B cell (primary cell): ENCODE data around the gene PLA2G6. TPM values are rescaled to one million over a fixed set of nuclear protein-coding genes. Genes with fewer than 3 reads are reported as not detected.

Experiments
- ATAC-seq: fragments of 200-7000 bp; cut with Tn5 transposase; one replicate; pipeline ENCODE4 v1.10.0; 2021; ENCODE audit warnings: low read depth, mild to moderate bottlenecking, moderate number of reproducible peaks, moderate library complexity
- CTCF ChIA-PET: fragments of 350-600 bp; sonication (Branson Sonifier 250); formaldehyde crosslinking; loops from one replicate; lab custom pipeline; 2021; ENCODE audit warnings: antibody characterized with exemption, inconsistent platforms; lab: Charles Lee
- POLR2A ChIA-PET: fragments of 350-600 bp; sonication (Branson Sonifier 250); formaldehyde crosslinking; loops from one replicate; lab custom pipeline; 2021; ENCODE audit warnings: antibody characterized with exemption; lab: Charles Lee
- DNase-seq: peaks from one replicate; pipeline ENCODE4 v3.0.0; 2013
- H2AFZ ChIP-seq: 2 replicates; pipeline ENCODE4 v1.6.1; 2012; ENCODE audit warnings: mild to moderate bottlenecking, low read depth, low read length; ENCODE audit not compliant: insufficient read depth, poor library complexity, severe bottlenecking
- H3K27ac ChIP-seq, 2 donors: 1 replicate in 1 of 2; 2 replicates in 1 of 2; pipeline ENCODE4 v1.5.1; 2012 to 2013; ENCODE audit warnings: low read length in 2 of 2, mild to moderate bottlenecking in 2 of 2, moderate library complexity in 1 of 2
- H3K27me3 ChIP-seq, 4 experiments: fragments of 200-600 bp in 1 of 4; sonication (generic) in 1 of 4; replicated peaks in 1 of 4; 1 replicate in 2 of 4; 2 replicates in 2 of 4; pipeline versions ENCODE4 v1.6.1 to v1.7.0; 2013 to 2016; ENCODE audit warnings: low read length in 3 of 4, mild to moderate bottlenecking in 2 of 4, mixed read lengths in 1 of 4, moderate library complexity in 1 of 4; ENCODE audit not compliant: insufficient read depth in 4 of 4, control insufficient read depth in 3 of 4; ENCODE audit errors: control extremely low read depth in 1 of 4
- H3K36me3 ChIP-seq, 2 experiments: replicated peaks in 1 of 2; 1 replicate in 1 of 2; 2 replicates in 1 of 2; pipeline versions ENCODE4 v1.6.1 to v1.7.1; 2013; ENCODE audit warnings: low read length in 1 of 2; ENCODE audit not compliant: insufficient read depth in 2 of 2, control insufficient read depth in 1 of 2; ENCODE audit errors: control extremely low read depth in 1 of 2, extremely low read depth in 1 of 2
- H3K4me1 ChIP-seq, 2 donors: fragments of 200-600 bp in 1 of 2; sonication (generic) in 1 of 2; 1 replicate in 1 of 2; 2 replicates in 1 of 2; pipeline versions ENCODE4 v1.5.1 to v1.6.1; 2013 to 2017; ENCODE audit warnings: low read length in 2 of 2; ENCODE audit not compliant: control insufficient read depth in 2 of 2, insufficient read depth in 2 of 2
- H3K4me2 ChIP-seq: replicated peaks from 2 replicates; pipeline ENCODE3; 2012; ENCODE audit warnings: mild to moderate bottlenecking, low read depth, low read length; ENCODE audit not compliant: poor library complexity, severe bottlenecking
- H3K4me3 ChIP-seq, 5 experiments: fragments of 200-600 bp in 1 of 5; sonication (generic) in 1 of 5; 1 replicate in 3 of 5; 2 replicates in 2 of 5; pipeline versions ENCODE4 v1.5.1 to v1.7.0; 2011 to 2016; ENCODE audit warnings: low read length in 4 of 5, mild to moderate bottlenecking in 4 of 5, low read depth in 2 of 5, control low read depth in 1 of 5, moderate library complexity in 1 of 5; ENCODE audit not compliant: insufficient read depth in 1 of 5; ENCODE audit errors: control extremely low read depth in 1 of 5, extremely low read depth in 1 of 5
- H3K79me2 ChIP-seq: fragments of 200-600 bp; sonication (generic); one replicate; pipeline ENCODE4 v1.6.0; 2016; ENCODE audit warnings: low read length; ENCODE audit not compliant: control insufficient read depth, insufficient read depth
- H3K9ac ChIP-seq: fragments of 200-600 bp; sonication (generic); 2 replicates; pipeline ENCODE4 v1.6.1; 2017; ENCODE audit warnings: mild to moderate bottlenecking, low read length, moderate library complexity
- H3K9me3 ChIP-seq, 3 donors: one replicate each; pipeline versions ENCODE4 v1.6.1 to v1.7.1; 2013; ENCODE audit warnings: low read length in 2 of 3; ENCODE audit not compliant: control insufficient read depth in 2 of 3, insufficient read depth in 1 of 3; ENCODE audit errors: control extremely low read depth in 1 of 3
- H4K20me1 ChIP-seq: 2 replicates; pipeline ENCODE4 v1.6.0; 2012; ENCODE audit warnings: mild to moderate bottlenecking, low read length; ENCODE audit not compliant: insufficient read depth, control insufficient read depth, poor library complexity, severe bottlenecking
- H3K27ac Mint-ChIP-seq: one replicate; pipeline ENCODE4 v1.8.0; 2021; ENCODE audit warnings: mixed read lengths
- H3K27me3 Mint-ChIP-seq: one replicate; pipeline ENCODE4 v1.8.0; 2021; ENCODE audit warnings: mixed read lengths
- H3K4me1 Mint-ChIP-seq: one replicate; pipeline ENCODE4 v1.8.0; 2021; ENCODE audit warnings: mixed read lengths
- H3K4me3 Mint-ChIP-seq: one replicate; pipeline ENCODE4 v1.8.0; 2021; ENCODE audit warnings: mixed read lengths
- H3K9me3 Mint-ChIP-seq: one replicate; pipeline ENCODE4 v1.8.0; 2022; ENCODE audit warnings: mixed read lengths; ENCODE audit not compliant: insufficient read depth
- CTCF ChIP-seq: fragments of 200-600 bp; IDR thresholded peaks from one replicate; pipeline ENCODE4 v1.8.0; 2022; ENCODE audit warnings: antibody characterized with exemption, mild to moderate bottlenecking
- EZH2 ChIP-seq: IDR thresholded peaks from 2 replicates; pipeline ENCODE4 v1.6.1; 2012; ENCODE audit warnings: borderline replicate concordance, low read depth, mild to moderate bottlenecking, moderate library complexity, low read length; ENCODE audit not compliant: insufficient read depth, poor library complexity, severe bottlenecking
- whole genome bisulfite sequencing: methylation state at CpG from one replicate; pipeline ENCODE4 v1.1.5; 2013; ENCODE audit warnings: missing lambda C conversion rate; ENCODE audit not compliant: insufficient coverage; 5-methylcytosine and 5-hydroxymethylcytosine counted together
- intact Hi-C: fragments of 100-400 bp; cut with micrococcal nuclease; formaldehyde crosslinking; loops from one replicate; pipeline ENCODE4 v1.10.0; 2022
- polyA plus RNA-seq: library from polyadenylated mRNA; depleted of rRNA; stranded (reverse); fragments of >200 nt; gene quantifications from 2 replicates; pipeline ENCODE4 v1.2.3, GENCODE V29; 2012
- total RNA-seq, 2 donors: library from RNA; stranded (reverse); fragments of 120-200 nt in 1 of 2; gene quantifications; 1 replicate in 1 of 2; 2 replicates in 1 of 2; pipeline versions ENCODE4 v1.2.3 to v1.2.4, GENCODE V29; 2013 to 2022

The PLA2G6 gene
- total and polyA plus RNA-seq, 2 donors (not counting 1 experiment from before 2014, with no cell fraction given), result 125 to 148 TPM

DNA sequence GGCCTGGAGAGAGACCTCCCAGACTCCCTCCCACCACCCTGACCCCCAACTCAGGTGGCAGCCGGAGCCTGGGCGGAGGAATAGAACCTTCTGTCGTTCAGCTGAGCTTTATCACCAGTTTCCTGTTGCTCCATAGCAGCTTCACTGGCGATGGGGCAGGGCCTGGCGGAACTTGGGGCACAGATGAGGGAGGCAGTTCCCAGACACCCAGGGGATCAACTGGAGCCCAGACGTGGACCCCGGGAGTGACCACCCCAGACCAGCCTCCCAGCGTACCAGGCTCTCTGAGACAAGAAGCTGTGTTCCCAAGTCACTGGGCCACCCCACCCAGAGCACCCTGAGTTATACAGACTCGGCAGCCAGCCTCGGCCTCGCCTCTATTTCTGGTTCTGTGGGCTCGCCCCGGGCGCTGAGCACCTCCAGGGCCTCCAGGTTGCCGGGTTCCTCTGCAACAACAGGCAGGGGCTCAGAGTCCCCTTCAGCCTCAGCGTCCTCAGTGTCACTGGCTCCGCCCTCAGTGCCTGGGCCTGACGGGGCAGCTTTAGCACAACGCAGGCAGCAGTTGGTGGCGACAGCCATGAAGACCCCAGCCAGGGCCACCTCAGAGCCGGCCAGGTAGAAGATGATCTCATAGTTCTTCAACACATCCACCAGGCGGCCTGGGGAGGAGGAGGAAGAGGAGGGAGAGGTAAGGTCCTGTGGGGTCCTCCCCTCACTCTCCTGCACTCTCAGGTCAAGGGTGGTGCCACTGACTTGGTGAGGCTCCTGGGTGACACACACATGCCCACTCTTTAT lies 103.4 kb downstream of the PLA2G6 start:
- H2AFZ ChIP-seq, result no peak overlapping the region
- no peak for TF ChIP-seq EZH2
- H3K9me3 ChIP-seq, result no peaks in the 10 kb centered on the region
- peaks cover 0 to 27% (median 16%) of the 10 kb centered on the region in 4 experiments for H3K27me3 ChIP-seq
- no peak overlapping the region for H3K9ac ChIP-seq
- Mint-ChIP-seq H3K4me1 (peaks cover 5% of the 10 kb centered on the region), H3K27me3 (peaks cover 13% of the 10 kb centered on the region), H3K27ac (no peak overlapping the region), H3K9me3 (no peaks in the 10 kb centered on the region), H3K4me3 (no peak overlapping the region)
- no peaks in the 10 kb centered on the region for H4K20me1 ChIP-seq
- ChIA-PET CTCF (no interaction called here), POLR2A (no interaction called here)
- ATAC-seq (no peak), DNase-seq (no peak)
- no peak overlapping the region for H3K4me3 ChIP-seq
- H3K27ac ChIP-seq, result no peak overlapping the region
- peaks cover 17 to 18% of the 10 kb centered on the region in 2 donors for H3K4me1 ChIP-seq
- intact Hi-C loops, result no loop called here
- no peak overlapping the region for H3K4me2 ChIP-seq
- WGBS, result 87% methylated on average over 20 of the region's 22 CpGs
- no peaks in the 10 kb centered on the region for H3K79me2 ChIP-seq
- H3K36me3 ChIP-seq, result peaks cover 0 to 12% of the 10 kb centered on the region in 2 experiments

DNA sequence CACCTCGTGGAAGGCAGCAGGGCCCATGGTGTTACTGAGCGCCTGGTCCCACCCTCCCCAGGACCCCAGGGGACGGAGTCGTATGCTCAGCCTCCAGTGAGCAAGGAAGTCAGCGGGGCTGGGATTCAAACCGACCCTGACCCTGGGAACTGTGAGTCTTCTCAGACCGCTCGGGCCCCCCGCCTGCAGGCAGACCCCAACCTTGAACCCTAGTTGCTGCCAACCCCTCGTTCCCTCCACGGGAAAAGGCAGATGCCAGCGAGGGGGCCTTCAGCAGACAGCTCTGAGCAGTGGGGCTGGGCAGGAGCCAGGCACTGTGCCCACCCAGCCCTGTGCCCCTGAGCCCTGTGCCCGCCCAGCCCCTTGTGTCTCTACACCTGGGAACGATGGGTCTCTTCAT lies 104.0 kb downstream of the PLA2G6 start:
- CTCF ChIA-PET, result no interaction called here
- H3K9ac ChIP-seq, result no peak overlapping the region
- peaks cover 0 to 20% (median 12%) of the 10 kb centered on the region in 4 experiments for H3K27me3 ChIP-seq
- Mint-ChIP-seq H3K9me3 (no peaks in the 10 kb centered on the region), H3K27me3 (peaks cover 10% of the 10 kb centered on the region), H3K4me1 (peaks cover 5% of the 10 kb centered on the region), H3K27ac (no peak overlapping the region), H3K4me3 (no peak overlapping the region)
- H3K4me3 ChIP-seq, result no peak overlapping the region
- ATAC-seq, result no peak
- DNase-seq, result no peak
- no peaks in the 10 kb centered on the region for H3K9me3 ChIP-seq
- H3K4me2 ChIP-seq, result no peak overlapping the region
- TF ChIP-seq CTCF (no peak), EZH2 (no peak)
- no peaks in the 10 kb centered on the region for H4K20me1 ChIP-seq
- peaks cover 0 to 18% of the 10 kb centered on the region in 2 experiments for H3K36me3 ChIP-seq
- no peak overlapping the region for H2AFZ ChIP-seq
- H3K4me1 ChIP-seq, result peaks cover 12 to 15% of the 10 kb centered on the region in 2 donors
- no peak overlapping the region for H3K27ac ChIP-seq
- POLR2A ChIA-PET, result no interaction called here
- intact Hi-C loops, result no loop called here
- WGBS, result 92% methylated on average over 14 of the region's 14 CpGs
- H3K79me2 ChIP-seq, result no peaks in the 10 kb centered on the region
